Stimulated activated memory B cell treated with anti-CD40 and anti-IgM and Interleukin-4, amounts not matched to agents 10 μg/mL and 1 μg/mL and 100 μg/mL, for 72 hours (primary cell): ENCODE data around the gene BLCAP.

Source experiments
- ATAC-seq: fragments of 150-1000 bp; cut with Tn5 transposase; 2 replicates; pipeline ENCODE4 v1.10.0; 2021
- H3K27ac Mint-ChIP-seq: one replicate; pipeline ENCODE4 v1.8.0; 2022; ENCODE audit warnings: mild to moderate bottlenecking, mixed read lengths
- H3K27me3 Mint-ChIP-seq: one replicate; pipeline ENCODE4 v1.8.0; 2022; ENCODE audit warnings: mixed read lengths
- H3K36me3 Mint-ChIP-seq: one replicate; pipeline ENCODE4 v1.8.0; 2022; ENCODE audit warnings: mixed read lengths
- H3K4me1 Mint-ChIP-seq: one replicate; pipeline ENCODE4 v1.8.0; 2022; ENCODE audit warnings: mixed read lengths
- H3K4me3 Mint-ChIP-seq: one replicate; pipeline ENCODE4 v1.8.0; 2022; ENCODE audit warnings: mild to moderate bottlenecking, moderate library complexity, mixed read lengths
- H3K9me3 Mint-ChIP-seq: one replicate; pipeline ENCODE4 v1.8.0; 2022; ENCODE audit warnings: mixed read lengths

The BLCAP gene

GRCh38 chr20:37518606-37519507 lies 8.8 kb downstream of the BLCAP start:
- H3K27me3 Mint-ChIP-seq, result no peaks in the 10 kb centered on the region
- peaks cover 54% of the 10 kb centered on the region for H3K36me3 Mint-ChIP-seq
- H3K27ac Mint-ChIP-seq, result no peak overlapping the region
- no peaks in the 10 kb centered on the region for H3K9me3 Mint-ChIP-seq
- no peak for ATAC-seq
- peaks cover 49% of the 10 kb centered on the region for H3K4me1 Mint-ChIP-seq
- no peak overlapping the region for H3K4me3 Mint-ChIP-seq

GRCh38 chr20:37518059-37518458 lies 9.6 kb downstream of the BLCAP start:
- Mint-ChIP-seq H3K36me3 (peaks cover 48% of the 10 kb centered on the region), H3K4me1 (peaks cover 44% of the 10 kb centered on the region), H3K27ac (no peak overlapping the region), H3K27me3 (no peaks in the 10 kb centered on the region), H3K9me3 (no peaks in the 10 kb centered on the region), H3K4me3 (no peak overlapping the region)
- ATAC-seq, result no peak

GRCh38 chr20:37516811-37517750 lies 10.6 kb downstream of the BLCAP start:
- no peak for ATAC-seq
- H3K4me1 Mint-ChIP-seq, result peaks cover 46% of the 10 kb centered on the region
- no peaks in the 10 kb centered on the region for H3K27me3 Mint-ChIP-seq
- no peaks in the 10 kb centered on the region for H3K9me3 Mint-ChIP-seq
- H3K27ac Mint-ChIP-seq, result no peak overlapping the region
- no peak overlapping the region for H3K4me3 Mint-ChIP-seq
- peaks cover 50% of the 10 kb centered on the region for H3K36me3 Mint-ChIP-seq

- H3K9me3 Mint-ChIP-seq, result no peaks in the 10 kb centered on the region
- H3K36me3 Mint-ChIP-seq, result peaks cover 56% of the 10 kb centered on the region
- ATAC-seq, result no peak
- H3K27me3 Mint-ChIP-seq, result no peaks in the 10 kb centered on the region
- no peak overlapping the region for H3K4me3 Mint-ChIP-seq
- peaks cover 49% of the 10 kb centered on the region for H3K4me1 Mint-ChIP-seq
- no peak overlapping the region for H3K27ac Mint-ChIP-seq
These were observed 11.8 kb downstream of the BLCAP start for GRCh38 chr20:37515876-37516275.

GRCh38 chr20:37513779-37514359 lies 13.8 kb downstream of the BLCAP start:
- Mint-ChIP-seq H3K27ac (no peak overlapping the region), H3K9me3 (no peaks in the 10 kb centered on the region), H3K4me3 (no peak overlapping the region), H3K4me1 (peaks cover 50% of the 10 kb centered on the region), H3K36me3 (peaks cover 60% of the 10 kb centered on the region), H3K27me3 (no peaks in the 10 kb centered on the region)
- no peak for ATAC-seq

GRCh38 chr20:37511610-37512275 lies 15.9 kb downstream of the BLCAP start:
- Mint-ChIP-seq H3K27me3 (no peaks in the 10 kb centered on the region), H3K9me3 (no peaks in the 10 kb centered on the region), H3K4me1 (peaks cover 38% of the 10 kb centered on the region), H3K27ac (no peak overlapping the region), H3K36me3 (peaks cover 45% of the 10 kb centered on the region), H3K4me3 (no peak overlapping the region)
- ATAC-seq, result no peak

- Mint-ChIP-seq H3K27ac (no peak overlapping the region), H3K4me3 (no peak overlapping the region), H3K4me1 (peaks cover 37% of the 10 kb centered on the region), H3K27me3 (no peaks in the 10 kb centered on the region), H3K9me3 (no peaks in the 10 kb centered on the region), H3K36me3 (peaks cover 34% of the 10 kb centered on the region)
- ATAC-seq, result no peak
These were observed 17.4 kb downstream of the BLCAP start for GRCh38 chr20:37510226-37510625.

- Mint-ChIP-seq H3K4me3 (no peak overlapping the region), H3K36me3 (peaks cover 13% of the 10 kb centered on the region), H3K27ac (no peak overlapping the region), H3K9me3 (no peaks in the 10 kb centered on the region), H3K4me1 (peaks cover 11% of the 10 kb centered on the region), H3K27me3 (no peaks in the 10 kb centered on the region)
- no peak for ATAC-seq
These were observed 21.4 kb downstream of the BLCAP start for GRCh38 chr20:37506152-37506725.

GRCh38 chr20:37505263-37506151 lies 22.2 kb downstream of the BLCAP start:
- no peak for ATAC-seq
- Mint-ChIP-seq H3K27me3 (no peaks in the 10 kb centered on the region), H3K27ac (no peak overlapping the region), H3K4me3 (no peak overlapping the region), H3K4me1 (peaks cover 4% of the 10 kb centered on the region), H3K36me3 (peaks cover 6% of the 10 kb centered on the region), H3K9me3 (no peaks in the 10 kb centered on the region)

- H3K9me3 Mint-ChIP-seq, result no peaks in the 10 kb centered on the region
- no peak overlapping the region for H3K27ac Mint-ChIP-seq
- ATAC-seq, result no peak
- no peaks in the 10 kb centered on the region for H3K36me3 Mint-ChIP-seq
- H3K27me3 Mint-ChIP-seq, result no peaks in the 10 kb centered on the region
- H3K4me3 Mint-ChIP-seq, result no peak overlapping the region
- no peaks in the 10 kb centered on the region for H3K4me1 Mint-ChIP-seq
These were observed 23.1 kb downstream of the BLCAP start for GRCh38 chr20:37504404-37505096.

GRCh38 chr20:37503256-37503927 lies 24.3 kb downstream of the BLCAP start:
- Mint-ChIP-seq H3K9me3 (no peaks in the 10 kb centered on the region), H3K27ac (no peak overlapping the region), H3K36me3 (peaks cover 5% of the 10 kb centered on the region), H3K4me1 (no peaks in the 10 kb centered on the region), H3K4me3 (no peak overlapping the region), H3K27me3 (no peaks in the 10 kb centered on the region)
- no peak for ATAC-seq

- no peak for ATAC-seq
- H3K4me3 Mint-ChIP-seq, result no peak overlapping the region
- H3K4me1 Mint-ChIP-seq, result no peaks in the 10 kb centered on the region
- no peaks in the 10 kb centered on the region for H3K27me3 Mint-ChIP-seq
- H3K27ac Mint-ChIP-seq, result no peak overlapping the region
- no peaks in the 10 kb centered on the region for H3K9me3 Mint-ChIP-seq
- H3K36me3 Mint-ChIP-seq, result peaks cover 12% of the 10 kb centered on the region
These were observed 25.0 kb downstream of the BLCAP start for GRCh38 chr20:37502654-37503053.

GRCh38 chr20:37501940-37502339 lies 25.7 kb downstream of the BLCAP start:
- H3K4me3 Mint-ChIP-seq, result no peak overlapping the region
- peaks cover 16% of the 10 kb centered on the region for H3K36me3 Mint-ChIP-seq
- H3K27me3 Mint-ChIP-seq, result no peaks in the 10 kb centered on the region
- no peaks in the 10 kb centered on the region for H3K4me1 Mint-ChIP-seq
- ATAC-seq, result no peak
- no peaks in the 10 kb centered on the region for H3K9me3 Mint-ChIP-seq
- no peak overlapping the region for H3K27ac Mint-ChIP-seq
